Liver (tissue), 9 donors: ENCODE results near the gene AMPD1. TPM values are rescaled to one million over a fixed set of nuclear protein-coding genes. Genes with fewer than 3 reads are reported as not detected.

Experiments used
- DNase-seq: peaks from one replicate; pipeline ENCODE4 v3.0.0-alpha.2; 2017; ENCODE audit warnings: low spot score
- H3K27ac ChIP-seq, 2 donors: one replicate each; pipeline ENCODE4 v1.7.0; 2013; ENCODE audit warnings: inconsistent platforms in 2 of 2, low read length in 2 of 2, control low read depth in 1 of 2, low read depth in 1 of 2, mild to moderate bottlenecking in 1 of 2
- H3K27me3 ChIP-seq, 4 donors: one replicate each; pipeline versions ENCODE4 v1.6.1 to v1.7.0; 2013; ENCODE audit warnings: low read length in 3 of 4, inconsistent platforms in 1 of 4, mild to moderate bottlenecking in 1 of 4, moderate library complexity in 1 of 4; ENCODE audit not compliant: control insufficient read depth in 4 of 4, insufficient read depth in 4 of 4
- H3K36me3 ChIP-seq, 4 donors: one replicate each; pipeline versions ENCODE4 v1.6.1 to v1.7.0; 2013; ENCODE audit warnings: low read length in 3 of 4, mild to moderate bottlenecking in 3 of 4, low read depth in 1 of 4, moderate library complexity in 1 of 4; ENCODE audit not compliant: control insufficient read depth in 4 of 4, insufficient read depth in 3 of 4
- H3K4me1 ChIP-seq, 4 donors: one replicate each; pipeline versions ENCODE4 v1.6.1 to v1.7.0; 2013; ENCODE audit warnings: low read length in 3 of 4, mild to moderate bottlenecking in 3 of 4, moderate library complexity in 1 of 4; ENCODE audit not compliant: control insufficient read depth in 4 of 4, insufficient read depth in 4 of 4
- H3K4me3 ChIP-seq, 3 donors: one replicate each; pipeline versions ENCODE4 v1.6.1 to v1.7.0; 2013; ENCODE audit warnings: low read length in 3 of 3, control low read depth in 1 of 3, low read depth in 1 of 3, mild to moderate bottlenecking in 1 of 3
- H3K9ac ChIP-seq, 2 donors: one replicate each; pipeline ENCODE4 v1.7.0; 2013; ENCODE audit warnings: low read length in 2 of 2, mild to moderate bottlenecking in 2 of 2, moderate library complexity in 2 of 2, control low read depth in 1 of 2, low read depth in 1 of 2
- H3K9me3 ChIP-seq, 4 donors: one replicate each; pipeline versions ENCODE4 v1.6.1 to v1.7.0; 2013; ENCODE audit warnings: low read length in 3 of 4; ENCODE audit not compliant: control insufficient read depth in 4 of 4
- FOXA1 ChIP-seq: IDR thresholded peaks from 2 replicates; pipeline ENCODE4 v1.6.1; 2016; ENCODE audit warnings: antibody characterized with exemption
- HNF4A ChIP-seq, 2 donors: conservative IDR thresholded peaks; 2 replicates each; pipeline ENCODE4 v1.6.1; 2016; ENCODE audit warnings: antibody characterized with exemption in 2 of 2, mild to moderate bottlenecking in 2 of 2
- HNF4G ChIP-seq: IDR thresholded peaks from 2 replicates; pipeline ENCODE4 v1.6.1; 2016; ENCODE audit warnings: antibody characterized with exemption
- MAX ChIP-seq: IDR thresholded peaks from 2 replicates; pipeline ENCODE4 v1.6.1; 2016; ENCODE audit warnings: antibody characterized with exemption
- NR2F2 ChIP-seq: IDR thresholded peaks from 2 replicates; pipeline ENCODE4 v1.6.1; 2016; ENCODE audit warnings: antibody characterized with exemption
- SP1 ChIP-seq: IDR thresholded peaks from 2 replicates; pipeline ENCODE4 v1.6.1; 2018; ENCODE audit warnings: antibody characterized with exemption, mild to moderate bottlenecking
- TAF1 ChIP-seq: conservative IDR thresholded peaks from 2 replicates; pipeline ENCODE4 v1.6.1; 2016; ENCODE audit warnings: antibody characterized with exemption, mild to moderate bottlenecking
- ZBTB33 ChIP-seq: IDR thresholded peaks from 2 replicates; pipeline ENCODE4 v1.6.1; 2016; ENCODE audit warnings: antibody characterized with exemption
- WGBS: extraction: QIAGEN DNeasy Blood & Tissue Kit; methylation state at CpG from one replicate; pipeline ENCODE4 v1.1.7; 2013; 5-methylcytosine and 5-hydroxymethylcytosine counted together
- polyA plus RNA-seq, 2 donors: library from polyadenylated mRNA; stranded (reverse) in 1 of 2; unstranded in 1 of 2; fragments of 200-250 nt in 1 of 2; fragments of >200 nt in 1 of 2; fragmentation: Nextera tagmentation in 1 of 2; extraction: Ambion mirVana in 1 of 2; gene quantifications; one replicate each; pipeline versions ENCODE4 v1.2.1 to v1.2.3, GENCODE V29; 2013 to 2015
- total RNA-seq, 2 donors: library from RNA; depleted of rRNA; stranded (reverse); fragments of >200 nt; gene quantifications; one replicate each; pipeline ENCODE4 v1.2.3, GENCODE V29; 2014
- TF ChIP-seq, protein P1 (sequence below): IDR thresholded peaks from 2 replicates; pipeline ENCODE4 v1.6.1; 2016; ENCODE audit warnings: antibody characterized with exemption, mild to moderate bottlenecking
- donor health status: healthy.
- donor health status: healthy.
- donor health status: healthy.
- donor health status: healthy.
- donor health status: healthy.

AMPD1 gene
- total and polyA plus RNA-seq, 4 donors, result 0.03 TPM; not detected in 3

DNA sequence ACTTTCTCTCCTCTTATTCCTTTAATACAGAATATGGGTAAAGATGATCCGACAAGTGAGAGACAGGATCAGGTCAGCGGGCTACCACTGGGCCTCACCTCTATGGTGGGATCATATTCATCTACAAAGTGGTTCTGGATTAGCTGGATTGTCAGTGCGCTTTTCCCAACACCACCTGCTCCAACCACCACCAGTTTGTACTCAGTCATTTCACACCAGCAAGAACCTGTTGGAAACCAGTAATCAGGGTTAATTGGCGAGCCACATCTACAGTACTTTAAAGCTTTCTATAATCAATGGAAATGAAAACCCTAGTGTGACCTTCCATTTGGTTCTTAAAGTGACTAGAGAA, 20.6 kb upstream of the AMPD1 start:
- 45% methylated on average over 4 of the region's 4 CpGs for WGBS
- Histone ChIP-seq H3K9ac (peak overlapping the region; percentile 82 to 97), H3K9me3 (no peaks in the 10 kb centered on the region), H3K36me3 (peaks cover 5 to 44% (median 27%) of the 10 kb centered on the region in 4 donors), H3K4me3 (peak overlapping the region; percentile 69 to 98 (median 96)), H3K27me3 (no peaks in the 10 kb centered on the region), H3K27ac (peak overlapping the region; percentile 77 to 82), H3K4me1 (peaks cover 5 to 38% (median 29%) of the 10 kb centered on the region in 4 donors)
- peak; percentile 36 for DNase-seq
- TF ChIP-seq ZBTB33 (no peak), SP1 (no peak)
- TF ChIP-seq, protein P1, sequence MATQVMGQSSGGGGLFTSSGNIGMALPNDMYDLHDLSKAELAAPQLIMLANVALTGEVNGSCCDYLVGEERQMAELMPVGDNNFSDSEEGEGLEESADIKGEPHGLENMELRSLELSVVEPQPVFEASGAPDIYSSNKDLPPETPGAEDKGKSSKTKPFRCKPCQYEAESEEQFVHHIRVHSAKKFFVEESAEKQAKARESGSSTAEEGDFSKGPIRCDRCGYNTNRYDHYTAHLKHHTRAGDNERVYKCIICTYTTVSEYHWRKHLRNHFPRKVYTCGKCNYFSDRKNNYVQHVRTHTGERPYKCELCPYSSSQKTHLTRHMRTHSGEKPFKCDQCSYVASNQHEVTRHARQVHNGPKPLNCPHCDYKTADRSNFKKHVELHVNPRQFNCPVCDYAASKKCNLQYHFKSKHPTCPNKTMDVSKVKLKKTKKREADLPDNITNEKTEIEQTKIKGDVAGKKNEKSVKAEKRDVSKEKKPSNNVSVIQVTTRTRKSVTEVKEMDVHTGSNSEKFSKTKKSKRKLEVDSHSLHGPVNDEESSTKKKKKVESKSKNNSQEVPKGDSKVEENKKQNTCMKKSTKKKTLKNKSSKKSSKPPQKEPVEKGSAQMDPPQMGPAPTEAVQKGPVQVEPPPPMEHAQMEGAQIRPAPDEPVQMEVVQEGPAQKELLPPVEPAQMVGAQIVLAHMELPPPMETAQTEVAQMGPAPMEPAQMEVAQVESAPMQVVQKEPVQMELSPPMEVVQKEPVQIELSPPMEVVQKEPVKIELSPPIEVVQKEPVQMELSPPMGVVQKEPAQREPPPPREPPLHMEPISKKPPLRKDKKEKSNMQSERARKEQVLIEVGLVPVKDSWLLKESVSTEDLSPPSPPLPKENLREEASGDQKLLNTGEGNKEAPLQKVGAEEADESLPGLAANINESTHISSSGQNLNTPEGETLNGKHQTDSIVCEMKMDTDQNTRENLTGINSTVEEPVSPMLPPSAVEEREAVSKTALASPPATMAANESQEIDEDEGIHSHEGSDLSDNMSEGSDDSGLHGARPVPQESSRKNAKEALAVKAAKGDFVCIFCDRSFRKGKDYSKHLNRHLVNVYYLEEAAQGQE, result no peak

DNA sequence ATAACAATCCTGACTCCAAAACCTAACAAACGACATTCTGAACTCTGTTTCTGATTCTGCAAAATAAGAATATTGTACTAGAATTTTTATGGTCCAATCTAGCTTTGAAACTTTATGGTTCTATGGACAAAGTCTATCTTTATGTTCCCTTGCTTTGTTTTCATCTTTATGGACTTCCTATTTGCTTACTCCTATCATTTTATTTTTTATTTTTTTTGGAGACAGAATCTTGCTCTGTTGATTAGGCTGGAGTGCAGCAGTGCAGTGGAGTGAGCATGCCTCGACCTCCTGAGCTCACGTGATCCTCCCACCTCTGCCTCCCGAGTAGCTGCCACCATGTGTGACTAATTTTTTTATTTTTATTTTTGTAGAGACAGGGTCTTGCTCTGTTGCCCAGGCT, 17.6 kb upstream of the AMPD1 start:
- H3K9ac ChIP-seq, result no peak overlapping the region
- 81% methylated on average over 4 of the region's 4 CpGs for WGBS
- H3K4me1 ChIP-seq, result peaks cover 2 to 19% (median 15%) of the 10 kb centered on the region in 4 donors
- peaks cover 5 to 48% (median 26%) of the 10 kb centered on the region in 4 donors for H3K36me3 ChIP-seq
- H3K9me3 ChIP-seq, result no peaks in the 10 kb centered on the region
- H3K27ac ChIP-seq, result no peak overlapping the region
- TF ChIP-seq FOXA1 (no peak), HNF4A (conservative IDR thresholded peaks at IDR 0.05) (no peak), MAX (no peak), HNF4G (no peak), TAF1 (no peak), NR2F2 (no peak)
- TF ChIP-seq, protein P1, result no peak
- no peak overlapping the region for H3K4me3 ChIP-seq
- no peak for DNase-seq
- no peaks in the 10 kb centered on the region for H3K27me3 ChIP-seq
